ENCODE measurements around the gene NAP1L4.

Gene NAP1L4

GRCh38 chr11:2961080-2961479 is 31.0 kb downstream of the NAP1L4 start:
- DNase-seq (ENCODE audit: low read depth in 4 of 4, low spot score in 1 of 4) = no peak

GRCh38 chr11:2960139-2960538 is 32.0 kb downstream of the NAP1L4 start:
- DNase-seq (ENCODE audit: low read depth in 4 of 4, low spot score in 1 of 4) = no peak

GRCh38 chr11:2958251-2958650 is 33.9 kb downstream of the NAP1L4 start:
- no peak for DNase-seq (ENCODE audit: low read depth in 4 of 4, low spot score in 1 of 4)

DNA sequence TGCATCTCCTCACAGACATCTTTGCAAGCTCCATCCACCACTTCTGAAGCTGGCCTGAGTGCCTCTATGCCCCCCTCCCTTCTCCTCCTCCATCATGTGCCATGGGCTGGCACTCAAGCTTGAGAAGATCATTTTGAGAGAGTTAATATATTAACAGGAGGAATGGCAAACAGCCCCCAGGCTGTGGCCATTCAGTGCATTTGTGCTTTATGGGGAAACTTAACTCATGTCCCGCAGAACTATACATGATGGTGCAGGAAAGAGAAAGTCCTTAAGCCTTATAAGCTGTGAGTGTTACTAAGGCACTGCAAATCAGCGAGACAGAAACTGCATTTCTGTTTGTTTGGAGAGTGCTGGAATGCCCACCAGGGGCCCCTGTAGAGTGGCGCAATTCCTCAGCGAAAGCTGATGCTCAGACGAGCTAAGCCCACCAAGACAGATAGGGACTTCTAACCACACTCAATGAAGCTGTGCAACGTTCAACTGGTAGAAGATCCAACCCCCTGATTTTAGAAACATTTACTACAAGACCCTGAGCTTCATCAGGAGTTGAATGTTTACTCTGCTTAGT is 36.1 kb downstream of the NAP1L4 start:
- DNase-seq (ENCODE audit: low read depth in 4 of 4, low spot score in 1 of 4) = no peak

- DNase-seq (ENCODE audit: low read depth in 4 of 4, low spot score in 1 of 4) = no peak
Observed at GRCh38 chr11:2954263-2954662, 37.9 kb downstream of the NAP1L4 start.

DNA sequence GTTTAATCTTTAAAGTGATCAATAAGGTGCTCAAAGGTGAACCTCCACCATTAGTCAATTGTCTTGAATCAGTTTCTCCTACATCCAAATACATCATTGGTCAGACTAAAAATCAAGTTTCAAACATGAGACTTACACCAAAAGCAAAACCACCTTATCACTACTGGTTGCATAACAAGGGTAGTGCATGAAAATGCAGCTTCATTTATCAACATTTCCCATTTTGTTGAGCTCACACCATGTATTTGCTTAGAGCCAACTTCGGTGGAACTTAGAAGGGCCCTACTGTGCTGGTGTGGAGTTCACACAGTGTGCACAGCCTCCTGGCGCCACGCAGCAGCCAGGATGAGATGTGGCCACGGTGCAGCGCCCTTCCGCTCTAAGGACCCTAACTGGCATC is 39.8 kb downstream of the NAP1L4 start:
- no peak for DNase-seq (ENCODE audit: low read depth in 4 of 4, low spot score in 1 of 4)

DNA sequence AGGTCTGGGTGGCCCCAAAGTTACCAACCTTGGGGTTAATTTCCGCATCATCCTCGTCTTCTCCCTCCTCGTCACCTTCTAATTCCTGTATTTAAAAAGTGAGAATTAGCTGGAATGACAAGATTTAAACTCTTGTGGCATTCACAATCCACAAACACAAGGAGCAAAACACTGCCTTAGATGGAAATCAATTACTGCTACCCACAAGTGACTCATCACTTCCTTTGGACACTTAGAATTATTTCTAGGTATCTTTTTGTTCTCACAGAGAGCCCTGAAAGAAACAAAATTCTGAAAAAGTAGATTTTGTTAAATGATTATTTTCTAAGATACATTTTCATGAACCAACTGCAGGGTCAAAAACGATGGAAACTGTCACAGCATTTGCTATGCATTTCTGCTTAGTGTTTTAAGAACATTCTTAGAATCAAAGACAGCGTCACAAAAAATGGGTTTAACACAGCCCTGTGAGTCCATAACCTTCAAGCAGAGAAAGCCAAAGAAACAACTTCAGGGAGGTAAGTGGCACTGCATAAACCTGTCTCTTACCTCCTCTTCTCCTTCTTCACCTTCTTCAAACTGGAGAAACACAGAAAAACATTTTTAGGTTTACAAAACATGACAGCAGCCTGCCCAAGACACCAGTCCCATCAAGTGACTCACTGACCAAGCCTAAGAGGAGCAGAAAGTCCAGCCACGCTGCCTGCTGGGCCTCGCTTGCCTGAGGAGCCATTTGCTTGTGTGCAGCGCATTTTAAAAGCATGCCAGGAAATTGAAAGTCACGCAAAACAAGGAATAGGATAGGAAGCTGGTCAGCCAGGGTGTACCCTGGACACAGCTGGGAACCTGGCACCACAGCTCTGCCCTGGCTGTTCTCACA is 40.7 kb downstream of the NAP1L4 start:
- no peak for DNase-seq (ENCODE audit: low read depth in 4 of 4, low spot score in 1 of 4)

- DNase-seq (ENCODE audit: low read depth in 4 of 4, low spot score in 1 of 4) = no peak
Observed at GRCh38 chr11:2950825-2951224, 41.3 kb downstream of the NAP1L4 start.

GRCh38 chr11:2949920-2950319 is 42.2 kb downstream of the NAP1L4 start:
- DNase-seq (ENCODE audit: low read depth in 4 of 4, low spot score in 1 of 4) = no peak

GRCh38 chr11:2947744-2948143 is 44.4 kb downstream of the NAP1L4 start:
- DNase-seq (ENCODE audit: low read depth in 4 of 4, low spot score in 1 of 4) = no peak

DNA sequence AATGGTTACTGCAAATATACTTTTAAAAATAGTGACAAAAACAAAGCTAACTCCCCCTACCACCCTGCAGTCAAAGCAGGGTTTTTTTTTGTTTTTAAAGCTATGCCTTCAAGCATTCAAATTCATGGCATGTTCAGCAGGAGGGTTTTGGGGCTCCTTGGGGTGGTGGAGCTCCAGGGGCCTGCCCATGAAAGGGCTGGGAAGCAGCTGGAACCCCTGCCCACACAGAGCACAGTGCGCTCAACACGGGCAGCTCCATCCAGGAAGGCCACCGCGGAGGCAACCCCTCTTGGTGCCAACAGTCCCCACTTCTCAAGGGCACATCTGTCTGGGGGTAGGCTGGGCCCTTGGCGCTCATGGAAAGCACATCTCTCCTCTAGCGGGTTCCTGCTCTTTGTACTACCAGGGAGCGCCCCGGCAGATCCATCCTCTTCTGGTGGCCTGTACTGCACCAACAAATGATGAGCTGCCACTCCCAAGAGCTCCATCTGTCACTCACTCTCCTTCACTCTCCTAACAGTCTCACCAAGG is 46.3 kb downstream of the NAP1L4 start:
- DNase-seq (ENCODE audit: low read depth in 4 of 4, low spot score in 1 of 4) = no peak

- DNase-seq (ENCODE audit: low read depth in 4 of 4, low spot score in 1 of 4) = no peak
Observed at GRCh38 chr11:2945031-2945756, 46.9 kb downstream of the NAP1L4 start.

GRCh38 chr11:2944530-2944929 is 47.6 kb downstream of the NAP1L4 start:
- no peak for DNase-seq (ENCODE audit: low read depth in 4 of 4, low spot score in 1 of 4)

DNA sequence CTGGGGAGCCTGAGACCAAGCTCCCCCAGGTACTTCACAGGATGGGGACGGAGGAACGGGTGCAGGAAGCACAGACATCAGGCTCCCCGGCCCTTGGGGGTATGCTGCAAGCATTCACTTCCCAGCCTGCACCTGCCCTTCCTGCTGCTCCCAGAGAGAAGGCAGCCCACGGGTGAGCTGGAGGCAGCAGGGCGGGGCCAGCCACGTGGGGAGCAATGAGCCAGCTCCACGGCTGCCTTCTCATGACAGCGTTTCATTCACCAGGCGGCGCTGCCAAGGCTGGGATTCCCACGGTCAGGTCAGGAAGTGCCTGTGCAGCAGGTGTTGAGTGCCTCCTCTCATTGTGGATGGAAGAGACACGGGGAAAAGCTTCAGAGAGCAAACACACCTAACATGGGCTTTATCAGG is 48.4 kb downstream of the NAP1L4 start:
- DNase-seq (ENCODE audit: low read depth in 4 of 4, low spot score in 1 of 4) = no peak

GRCh38 chr11:2942872-2943710 is 49.0 kb downstream of the NAP1L4 start:
- DNase-seq (ENCODE audit: low read depth in 4 of 4, low spot score in 1 of 4) = no peak

- DNase-seq (ENCODE audit: low read depth in 4 of 4, low spot score in 1 of 4) = no peak
Observed at GRCh38 chr11:2942447-2942846, 49.7 kb downstream of the NAP1L4 start.

- DNase-seq (ENCODE audit: low read depth in 4 of 4, low spot score in 1 of 4) = no peak
Observed at GRCh38 chr11:2940921-2941821, 51.0 kb downstream of the NAP1L4 start.

- DNase-seq (ENCODE audit: low read depth in 4 of 4, low spot score in 1 of 4) = no peak
Observed at GRCh38 chr11:2940147-2940920, 51.8 kb downstream of the NAP1L4 start.
